ENCODE results near the gene FIS1.
"Not testable (repeated sequence)": the region's sequence is repeated elsewhere in the genome, so short reads cannot be mapped to it uniquely, and the experiment has no call there.

GRCh38 chr7:101280912-101281311 is 36.0 kb upstream of the FIS1 start:
- TF ChIP-seq CTCF (IDR thresholded peaks at IDR 0.05; ENCODE audit: poor library complexity, severe bottlenecking); MXI1 (conservative IDR thresholded peaks at IDR 0.05; ENCODE audit: poor library complexity, severe bottlenecking): not testable (repeated sequence)
